ENCODE data around the gene MFAP4.

MFAP4 gene

GRCh38 chr17:19372866-19373504 is 14.0 kb downstream of the MFAP4 start:
- FAIRE-seq (no peak), DNase-seq (ENCODE audit: extremely low spot score, insufficient read length, low read depth) (no peak)

GRCh38 chr17:19372439-19372838 is 14.6 kb downstream of the MFAP4 start:
- FAIRE-seq (no peak), DNase-seq (ENCODE audit: extremely low spot score, insufficient read length, low read depth) (no peak)

GRCh38 chr17:19372011-19372370 is 15.0 kb downstream of the MFAP4 start:
- DNase-seq (ENCODE audit: extremely low spot score, insufficient read length, low read depth) (no peak), FAIRE-seq (no peak)

- FAIRE-seq (no peak), DNase-seq (ENCODE audit: extremely low spot score, insufficient read length, low read depth) (no peak)
Measured at GRCh38 chr17:19371259-19372010, 15.6 kb downstream of the MFAP4 start.

GRCh38 chr17:19370493-19370960 is 16.5 kb downstream of the MFAP4 start:
- DNase-seq (ENCODE audit: extremely low spot score, insufficient read length, low read depth) (peak; percentile 54), FAIRE-seq (peak; percentile 86)

- no peak for FAIRE-seq
Measured at GRCh38 chr17:19369846-19370492, 17.0 kb downstream of the MFAP4 start.

GRCh38 chr17:19369107-19369778 is 17.7 kb downstream of the MFAP4 start:
- no peak for FAIRE-seq

More at GRCh38 chr17:19369846-19370492, 17.0 kb downstream of the MFAP4 start:
- no peak for DNase-seq (ENCODE audit: extremely low spot score, insufficient read length, low read depth)

GRCh38 chr17:19368229-19368628 is 18.8 kb downstream of the MFAP4 start:
- DNase-seq (ENCODE audit: extremely low spot score, insufficient read length, low read depth) = no peak
- no peak for FAIRE-seq

More at GRCh38 chr17:19369107-19369778, 17.7 kb downstream of the MFAP4 start:
- no peak for DNase-seq (ENCODE audit: extremely low spot score, insufficient read length, low read depth)

- FAIRE-seq = no peak
Measured at GRCh38 chr17:19366637-19366972, 20.4 kb downstream of the MFAP4 start.

GRCh38 chr17:19365833-19366636 is 21.0 kb downstream of the MFAP4 start:
- FAIRE-seq (no peak), DNase-seq (ENCODE audit: extremely low spot score, insufficient read length, low read depth) (no peak)

More at GRCh38 chr17:19366637-19366972, 20.4 kb downstream of the MFAP4 start:
- DNase-seq (ENCODE audit: extremely low spot score, insufficient read length, low read depth) = no peak

- DNase-seq (ENCODE audit: extremely low spot score, insufficient read length, low read depth) (no peak), FAIRE-seq (no peak)
Measured at GRCh38 chr17:19365499-19365817, 21.5 kb downstream of the MFAP4 start.

GRCh38 chr17:19364699-19365498 is 22.1 kb downstream of the MFAP4 start:
- FAIRE-seq = no peak

GRCh38 chr17:19363460-19364035 is 23.4 kb downstream of the MFAP4 start:
- no peak for FAIRE-seq
- DNase-seq (ENCODE audit: extremely low spot score, insufficient read length, low read depth) = no peak

More at GRCh38 chr17:19364699-19365498, 22.1 kb downstream of the MFAP4 start:
- no peak for DNase-seq (ENCODE audit: extremely low spot score, insufficient read length, low read depth)

GRCh38 chr17:19363114-19363438 is 23.9 kb downstream of the MFAP4 start:
- FAIRE-seq (no peak), DNase-seq (ENCODE audit: extremely low spot score, insufficient read length, low read depth) (no peak)

GRCh38 chr17:19362277-19363113 is 24.5 kb downstream of the MFAP4 start, which contains the start of gene B9D1:
TSS of gene B9D1 (minus strand) at chr17:19362723. CDS start at chr17:19362569, 154 bp downstream.
- FAIRE-seq (peak; percentile 89), DNase-seq (ENCODE audit: extremely low spot score, insufficient read length, low read depth) (peak; percentile 99)

- DNase-seq (ENCODE audit: extremely low spot score, insufficient read length, low read depth) (no peak), FAIRE-seq (no peak)
Measured at GRCh38 chr17:19361944-19362276, 25.1 kb downstream of the MFAP4 start.

- DNase-seq (ENCODE audit: extremely low spot score, insufficient read length, low read depth) (no peak), FAIRE-seq (no peak)
Measured at GRCh38 chr17:19361326-19361725, 25.7 kb downstream of the MFAP4 start.

GRCh38 chr17:19360772-19361171 is 26.2 kb downstream of the MFAP4 start:
- DNase-seq (ENCODE audit: extremely low spot score, insufficient read length, low read depth) (no peak), FAIRE-seq (no peak)
